GM20000 (cell line): ENCODE results near the gene TMPRSS12.

Experiments used
- DNase-seq: peaks from one replicate; pipeline ENCODE4 v3.0.0; 2012; ENCODE audit warnings: low spot score
- CTCF ChIP-seq: IDR thresholded peaks from 2 replicates; pipeline ENCODE4 v1.5.1; 2012; ENCODE audit warnings: mild to moderate bottlenecking, control low read depth; ENCODE audit errors: extremely low read depth, missing control alignments

The TMPRSS12 gene

GRCh38 chr12:50932787-50933280, 90.1 kb downstream of the TMPRSS12 start:
- no peak for DNase-seq
- no peak for TF ChIP-seq CTCF

- TF ChIP-seq CTCF: no peak
- no peak for DNase-seq
Measured at GRCh38 chr12:50933459-50934124, 90.9 kb downstream of the TMPRSS12 start.

GRCh38 chr12:50934371-50934851, 91.7 kb downstream of the TMPRSS12 start:
- TF ChIP-seq CTCF: no peak
- DNase-seq: no peak

GRCh38 chr12:50934981-50935807, 92.5 kb downstream of the TMPRSS12 start:
- no peak for TF ChIP-seq CTCF
- no peak for DNase-seq

- TF ChIP-seq CTCF: no peak
- DNase-seq: no peak
Measured at GRCh38 chr12:50936821-50937530, 94.2 kb downstream of the TMPRSS12 start.
